ENCODE data around the gene CPLX1.

DNA sequence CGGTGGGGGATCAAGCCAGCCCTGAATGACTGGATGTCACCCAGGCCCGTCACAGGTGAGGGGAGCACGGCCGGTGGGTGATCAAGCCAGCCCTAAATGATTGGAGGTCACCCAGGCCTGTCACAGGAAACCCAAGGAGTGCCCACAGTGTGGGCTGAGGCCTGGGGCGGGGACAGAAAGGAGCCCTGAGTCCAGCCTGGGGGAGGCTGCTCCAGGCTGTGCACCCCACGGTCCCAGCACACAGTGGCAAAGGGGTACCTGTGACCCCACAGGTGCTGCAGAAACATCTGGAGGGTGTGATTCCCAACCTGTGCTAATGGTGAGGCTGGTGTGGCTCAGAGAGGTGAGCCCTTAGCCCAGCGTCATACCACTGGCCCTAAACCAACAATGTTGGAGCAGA lies 6.2 kb upstream of the CPLX1 start:
- TF ChIP-seq CTCF (IDR thresholded peaks at IDR 0.05) (no peak), POLR2A (IDR thresholded peaks at IDR 0.05) (no peak)
